ENCODE measurements around the gene PGS1. TPM values are rescaled to one million over a fixed set of nuclear protein-coding genes. Genes with fewer than 3 reads are reported as not detected.

PGS1 gene
- polyA plus RNA-seq, 3 donors = 26.0 to 87.1 (median 28.0) TPM

- Histone ChIP-seq H3K36me3 (replicated peaks in 1 of 2; ENCODE audit: control insufficient read depth in 1 of 2, insufficient read depth in 2 of 2, low read length in 2 of 2) (no peaks in the 10 kb centered on the region), H3K9me3 (replicated peaks in 1 of 2; ENCODE audit: control insufficient read depth in 1 of 2, insufficient read depth in 1 of 2, low read length in 2 of 2) (no peaks in the 10 kb centered on the region), H3K79me2 (ENCODE audit: insufficient read depth, low read length) (no peaks in the 10 kb centered on the region), H2AFZ (ENCODE audit: insufficient read depth, low read depth, low read length, poor library complexity, severe bottlenecking) (no peak overlapping the region), H3K27me3 (ENCODE audit: control insufficient read depth in 2 of 2, insufficient read depth in 2 of 2, low read length in 2 of 2) (no peaks in the 10 kb centered on the region), H3K9ac (ENCODE audit: insufficient read depth, low read length, poor library complexity, severe bottlenecking) (no peak overlapping the region), H3K27ac (ENCODE audit: low read depth in 1 of 2, low read length in 2 of 2) (no peak overlapping the region), H3K4me2 (replicated peaks; ENCODE audit: extremely low read depth, low read length, poor library complexity, severe bottlenecking) (no peak overlapping the region), H3K4me1 (ENCODE audit: control insufficient read depth in 1 of 2, insufficient read depth in 2 of 2, low read length in 2 of 2) (no peaks in the 10 kb centered on the region), H4K20me1 (ENCODE audit: insufficient read depth, low read length) (no peaks in the 10 kb centered on the region), H3K4me3 (replicated peaks in 1 of 3; ENCODE audit: low read depth in 2 of 3, low read length in 3 of 3) (no peak overlapping the region)
- 97% methylated on average over 24 of the region's 26 CpGs for WGBS (ENCODE audit: insufficient coverage)
- DNase-seq = no peak
- TF ChIP-seq CTCF (IDR thresholded peaks at IDR 0.05) = no peak
- Mint-ChIP-seq H3K4me1 (no peaks in the 10 kb centered on the region), H3K27ac (no peak overlapping the region), H3K4me3 (no peak overlapping the region), H3K36me3 (no peaks in the 10 kb centered on the region), H3K9me3 (peaks cover 0 to 20% (median 3%) of the 10 kb centered on the region in 7 donors), H3K27me3 (ENCODE audit: low read depth in 3 of 3) (peaks cover 0 to 5% (median 0%) of the 10 kb centered on the region in 3 donors)
- intact Hi-C loops (cut with micrococcal nuclease) = no loop called here
These were observed 88.6 kb downstream of the PGS1 start for GRCh38 chr17:78466786-78467715.

- peaks cover 0 to 22% (median 3%) of the 10 kb centered on the region in 7 donors for H3K9me3 Mint-ChIP-seq
- no peak for DNase-seq
- Histone ChIP-seq H3K27ac (ENCODE audit: low read depth in 1 of 2, low read length in 2 of 2) (no peak overlapping the region), H3K36me3 (replicated peaks in 1 of 2; ENCODE audit: control insufficient read depth in 1 of 2, insufficient read depth in 2 of 2, low read length in 2 of 2) (no peaks in the 10 kb centered on the region), H3K4me1 (ENCODE audit: control insufficient read depth in 1 of 2, insufficient read depth in 2 of 2, low read length in 2 of 2) (no peaks in the 10 kb centered on the region), H2AFZ (ENCODE audit: insufficient read depth, low read depth, low read length, poor library complexity, severe bottlenecking) (no peak overlapping the region), H3K4me3 (replicated peaks in 1 of 3; ENCODE audit: low read depth in 2 of 3, low read length in 3 of 3) (no peak overlapping the region), H3K9ac (ENCODE audit: insufficient read depth, low read length, poor library complexity, severe bottlenecking) (no peak overlapping the region), H3K79me2 (ENCODE audit: insufficient read depth, low read length) (no peaks in the 10 kb centered on the region), H3K4me2 (replicated peaks; ENCODE audit: extremely low read depth, low read length, poor library complexity, severe bottlenecking) (no peak overlapping the region), H3K27me3 (ENCODE audit: control insufficient read depth in 2 of 2, insufficient read depth in 2 of 2, low read length in 2 of 2) (no peaks in the 10 kb centered on the region), H4K20me1 (ENCODE audit: insufficient read depth, low read length) (no peaks in the 10 kb centered on the region), H3K9me3 (replicated peaks in 1 of 2; ENCODE audit: control insufficient read depth in 1 of 2, insufficient read depth in 1 of 2, low read length in 2 of 2) (no peaks in the 10 kb centered on the region)
- H3K4me3 Mint-ChIP-seq = no peak overlapping the region
- no peak for TF ChIP-seq CTCF (IDR thresholded peaks at IDR 0.05)
- H3K27me3 Mint-ChIP-seq (ENCODE audit: low read depth in 3 of 3) = peaks cover 1 to 7% (median 6%) of the 10 kb centered on the region in 3 donors
- no peak overlapping the region for H3K27ac Mint-ChIP-seq
- 94% methylated on average over 9 of the region's 12 CpGs for whole genome bisulfite sequencing (ENCODE audit: insufficient coverage)
- no peaks in the 10 kb centered on the region for H3K36me3 Mint-ChIP-seq
- H3K4me1 Mint-ChIP-seq = no peaks in the 10 kb centered on the region
- intact Hi-C loops (cut with micrococcal nuclease) = no loop called here
These were observed 89.9 kb downstream of the PGS1 start for GRCh38 chr17:78468366-78468765.

All from CD14-positive monocyte (primary cell).